ENCODE results near the gene SLC37A1.

The SLC37A1 gene

DNA sequence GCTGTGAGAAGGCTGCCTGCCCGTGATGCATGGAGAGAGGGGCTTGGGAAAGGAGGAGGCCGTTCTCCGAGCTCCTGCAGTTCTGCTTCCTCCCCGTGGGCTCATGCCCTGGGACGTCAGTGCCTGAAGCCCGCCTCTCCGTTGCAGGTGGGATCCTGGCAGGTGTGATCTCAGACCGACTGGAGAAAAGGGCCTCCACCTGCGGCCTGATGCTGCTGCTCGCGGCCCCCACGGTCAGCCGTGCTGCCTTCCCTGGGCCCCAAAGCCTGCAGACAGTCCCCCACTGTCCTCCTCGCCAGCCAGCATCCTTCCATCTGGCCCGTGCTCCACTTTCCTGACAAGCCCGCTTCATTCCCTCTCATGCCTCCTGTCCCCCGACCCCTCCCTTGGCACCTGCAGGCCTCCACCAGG lies 50.9 kb downstream of the SLC37A1 start:
- DNase-seq = no peak

DNA sequence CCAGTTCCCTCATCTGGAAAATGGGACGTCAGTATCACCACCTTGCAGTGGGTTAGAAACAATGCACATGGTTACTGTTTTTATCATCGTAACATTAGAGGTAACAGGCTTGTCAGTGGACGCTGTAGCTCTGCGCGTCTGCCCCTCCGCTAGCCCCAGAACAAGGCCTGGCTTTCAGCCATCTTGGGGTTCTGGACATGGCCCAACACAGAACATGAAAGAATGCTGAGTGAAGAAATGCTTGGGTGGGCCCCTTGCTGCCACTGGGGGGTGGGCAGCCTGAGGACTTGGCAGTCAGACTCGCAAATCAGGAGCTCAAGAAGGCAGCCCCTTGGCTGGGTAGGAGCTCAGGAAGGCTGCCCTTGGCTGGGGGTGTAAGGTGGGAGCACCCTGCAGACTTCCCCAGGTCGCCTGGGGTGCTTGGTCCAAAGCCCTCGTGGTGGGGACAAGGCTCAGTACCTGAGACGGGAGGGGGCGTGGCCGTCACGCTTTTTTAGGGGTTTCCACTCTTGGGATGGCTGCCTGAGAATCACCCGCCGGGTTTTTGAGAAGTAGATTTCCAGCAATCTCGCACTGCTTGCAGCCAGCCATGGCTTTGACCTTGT lies 51.7 kb downstream of the SLC37A1 start:
- DNase-seq = no peak

DNA sequence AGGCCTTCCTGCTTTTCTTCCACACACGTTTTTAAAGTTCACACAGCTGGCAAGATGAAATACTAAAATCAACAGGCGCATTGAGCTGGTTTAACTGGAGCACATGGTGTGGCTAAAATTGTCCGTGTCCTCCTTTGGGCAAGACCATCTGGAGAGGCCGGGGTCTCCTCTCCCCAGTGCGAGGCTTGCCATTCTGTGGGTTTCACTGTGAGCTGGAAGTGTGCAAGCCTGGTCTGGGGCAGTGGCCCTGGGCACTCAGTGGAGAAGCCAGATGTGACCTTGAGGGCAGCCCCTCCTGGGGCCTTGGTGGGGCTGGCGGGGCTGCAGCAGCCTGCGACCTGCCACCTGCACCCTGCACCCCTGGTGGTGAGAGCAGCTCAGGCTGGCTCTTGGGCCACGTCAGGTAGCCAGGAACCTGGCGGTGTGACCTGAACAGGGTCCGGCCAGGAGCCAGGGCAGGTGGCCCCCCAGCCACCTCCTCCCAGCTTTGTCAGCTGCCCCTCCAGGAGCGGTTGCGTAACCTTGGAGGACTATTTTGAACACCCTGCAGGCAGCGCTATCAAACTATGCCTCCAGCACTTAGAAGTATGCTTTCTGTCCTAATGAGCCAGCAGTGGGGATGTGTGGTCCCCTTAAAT lies 52.4 kb downstream of the SLC37A1 start:
- DNase-seq = no peak

DNA sequence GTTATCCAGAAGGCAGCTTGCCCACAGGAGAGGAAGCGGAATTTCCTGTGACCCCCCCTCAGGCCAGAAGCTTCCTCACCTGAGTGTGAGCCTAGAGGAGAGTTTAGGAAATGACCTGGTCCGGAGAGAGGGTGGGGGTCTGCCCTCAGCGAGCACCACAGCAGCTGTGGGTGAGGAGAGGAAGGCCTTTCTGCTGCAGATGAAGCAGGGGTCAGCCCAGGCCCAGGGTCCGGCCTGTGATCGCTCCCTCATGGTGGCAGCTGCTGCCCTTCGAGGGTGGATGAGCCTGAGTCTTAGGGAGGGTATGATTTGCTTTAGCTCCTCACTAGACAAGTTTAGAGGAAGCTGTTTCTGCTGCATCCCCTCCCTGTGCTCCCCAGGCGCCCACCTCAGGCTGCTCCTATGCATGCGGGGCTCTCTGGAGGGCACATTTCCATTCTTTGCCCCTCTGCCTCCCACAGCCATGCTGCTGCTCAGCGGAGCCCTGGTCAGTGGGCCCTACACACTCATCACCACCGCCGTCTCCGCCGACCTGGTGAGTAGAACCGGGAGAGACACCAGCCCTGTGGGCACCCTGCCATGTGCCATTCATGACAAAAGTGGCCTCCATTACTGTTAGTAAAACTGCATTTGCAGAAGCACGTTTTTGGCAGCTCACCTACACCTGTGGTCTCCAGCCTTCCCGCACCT lies 53.0 kb downstream of the SLC37A1 start:
- DNase-seq = no peak

DNA sequence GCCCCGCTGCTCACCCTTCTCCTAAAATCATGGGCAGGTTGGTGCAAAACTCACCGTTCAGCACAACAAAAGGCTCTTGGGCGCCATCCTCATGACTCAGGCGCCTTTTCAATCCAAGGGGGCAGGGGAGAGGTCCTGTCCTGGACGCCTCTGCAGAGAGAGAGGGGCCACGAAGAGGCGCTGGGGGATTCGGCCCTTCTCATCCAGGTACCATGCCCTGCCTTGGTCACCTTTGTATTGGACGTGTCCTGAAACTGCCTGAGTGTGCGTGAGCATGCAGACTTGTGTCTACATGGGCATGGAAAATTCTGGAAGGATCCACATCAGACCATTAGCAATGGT lies 53.5 kb downstream of the SLC37A1 start:
- no peak for DNase-seq

DNA sequence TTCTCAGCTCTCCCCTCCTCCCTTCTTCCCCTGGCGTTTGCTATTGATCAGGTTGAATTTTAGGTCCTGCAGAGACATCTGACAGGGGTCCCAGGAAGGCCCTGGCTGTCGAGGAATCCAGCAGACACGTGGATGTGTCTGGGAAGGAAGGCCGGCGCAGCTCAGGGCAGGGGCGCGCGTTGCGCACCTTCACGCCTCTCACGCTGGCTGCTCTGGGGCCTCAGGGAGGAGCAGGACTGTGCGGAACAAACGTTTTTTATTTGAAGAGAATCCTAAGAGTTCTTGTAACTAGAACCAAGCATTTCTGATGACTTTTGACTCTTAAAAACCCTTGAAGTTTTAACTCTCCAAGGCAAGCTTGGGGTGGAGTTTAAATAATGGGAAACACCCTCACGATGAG lies 54.2 kb downstream of the SLC37A1 start:
- no peak for DNase-seq

DNA sequence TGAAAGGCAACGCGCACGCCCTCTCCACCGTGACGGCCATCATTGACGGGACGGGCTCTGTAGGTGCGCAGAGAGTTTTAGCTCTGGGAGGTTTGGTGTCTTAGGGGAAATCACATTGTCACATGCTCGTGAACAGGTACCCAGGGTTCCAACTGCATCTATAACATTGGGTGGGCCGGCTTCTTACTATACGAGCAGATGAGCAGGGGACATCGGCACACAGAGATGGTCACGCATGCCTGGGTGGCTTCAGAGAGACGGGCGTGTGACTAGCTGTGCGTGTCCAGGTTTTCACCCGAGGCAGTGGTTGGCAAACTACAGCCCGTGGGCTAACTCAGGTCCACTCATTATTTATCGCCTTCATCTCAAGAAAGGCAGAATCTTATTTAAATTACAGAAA lies 54.7 kb downstream of the SLC37A1 start:
- no peak for DNase-seq

DNA sequence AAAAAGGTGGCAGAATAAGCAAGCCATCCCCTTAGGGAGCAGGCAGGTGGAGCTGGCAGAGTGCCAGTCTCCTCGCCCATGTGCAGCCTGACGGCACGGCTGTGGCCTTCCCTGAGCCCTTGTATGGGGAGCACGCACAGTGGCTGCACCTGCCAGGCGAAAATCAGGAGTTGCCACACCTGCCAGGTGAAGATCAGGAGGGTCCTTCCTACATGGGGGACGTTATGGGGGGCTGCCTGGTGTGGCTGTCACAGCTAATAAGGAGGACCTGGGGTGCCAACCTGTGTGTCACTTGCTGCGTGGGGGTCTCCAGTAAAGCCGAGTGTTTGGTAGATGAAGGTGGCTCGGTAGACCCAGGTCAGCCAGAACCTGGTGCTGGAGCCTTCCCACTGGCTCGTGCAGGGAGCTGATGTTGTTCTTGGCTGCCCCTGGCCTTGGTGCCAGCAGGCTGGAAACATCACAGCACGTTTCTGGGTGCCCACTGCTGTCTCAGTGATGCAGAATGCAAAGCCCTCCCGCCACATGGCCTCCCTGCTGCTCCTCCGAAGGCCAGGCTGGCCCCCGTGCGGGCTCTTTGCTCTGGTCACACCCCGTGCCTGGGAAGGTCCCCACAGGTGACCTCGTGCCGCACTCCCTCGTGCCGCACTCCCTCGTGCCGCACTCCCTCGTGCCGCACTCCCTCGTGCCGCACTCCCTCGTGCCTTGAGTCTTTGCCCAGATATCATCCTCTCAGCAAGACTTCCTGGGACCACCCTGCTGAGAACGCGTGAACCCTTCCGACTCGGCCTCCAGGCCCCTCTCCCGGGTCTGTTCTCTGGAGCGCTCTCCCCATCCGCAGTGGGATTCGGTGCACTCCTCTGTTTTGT lies 55.4 kb downstream of the SLC37A1 start:
- no peak for DNase-seq

DNA sequence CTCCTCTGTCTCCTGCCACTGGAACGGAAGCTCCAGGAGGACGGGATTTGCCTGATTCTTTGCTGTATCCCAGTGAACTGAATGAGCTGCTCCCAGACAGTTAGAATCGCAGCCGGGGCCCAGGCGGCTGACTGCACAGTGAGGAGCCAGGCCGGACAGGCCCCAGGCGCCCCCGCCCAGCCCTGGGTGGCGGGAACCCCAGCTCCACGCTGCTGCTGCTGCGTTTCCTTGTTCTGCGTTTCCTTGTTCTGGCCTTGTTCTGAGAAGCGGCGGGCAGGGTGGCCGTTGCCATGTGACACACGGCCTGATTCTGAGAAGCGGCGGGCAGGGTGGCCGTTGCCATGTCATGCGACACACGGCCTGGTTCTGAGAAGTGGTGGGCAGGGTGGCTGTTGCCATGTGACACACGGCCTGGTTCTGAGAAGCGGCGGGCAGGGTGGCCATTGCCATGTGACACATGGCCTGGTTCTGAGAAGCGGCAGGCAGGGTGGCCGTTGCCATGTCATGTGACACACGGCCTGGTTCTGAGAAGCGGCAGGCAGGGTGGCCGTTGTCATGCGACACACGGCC lies 56.2 kb downstream of the SLC37A1 start:
- no peak for DNase-seq

DNA sequence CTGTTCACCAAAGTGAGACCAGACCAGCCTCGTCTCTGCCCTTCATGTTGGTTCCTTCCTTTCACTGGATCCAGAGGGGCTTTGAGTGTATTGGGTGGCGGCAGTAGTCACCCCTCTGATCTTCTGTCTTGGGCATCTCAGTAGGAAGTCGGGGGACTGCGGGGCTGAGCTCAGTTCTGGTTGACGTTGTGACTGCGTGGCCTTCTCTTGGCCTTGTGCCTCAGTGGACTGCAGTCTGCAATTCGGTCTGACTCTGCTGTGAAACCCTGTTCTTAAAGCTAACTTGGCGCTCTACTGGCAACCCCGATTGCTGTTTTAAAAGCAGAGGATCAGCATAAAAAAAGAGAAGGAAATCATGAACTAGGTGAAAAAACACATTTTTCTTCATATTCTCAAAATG lies 56.7 kb downstream of the SLC37A1 start:
- no peak for DNase-seq

DNA sequence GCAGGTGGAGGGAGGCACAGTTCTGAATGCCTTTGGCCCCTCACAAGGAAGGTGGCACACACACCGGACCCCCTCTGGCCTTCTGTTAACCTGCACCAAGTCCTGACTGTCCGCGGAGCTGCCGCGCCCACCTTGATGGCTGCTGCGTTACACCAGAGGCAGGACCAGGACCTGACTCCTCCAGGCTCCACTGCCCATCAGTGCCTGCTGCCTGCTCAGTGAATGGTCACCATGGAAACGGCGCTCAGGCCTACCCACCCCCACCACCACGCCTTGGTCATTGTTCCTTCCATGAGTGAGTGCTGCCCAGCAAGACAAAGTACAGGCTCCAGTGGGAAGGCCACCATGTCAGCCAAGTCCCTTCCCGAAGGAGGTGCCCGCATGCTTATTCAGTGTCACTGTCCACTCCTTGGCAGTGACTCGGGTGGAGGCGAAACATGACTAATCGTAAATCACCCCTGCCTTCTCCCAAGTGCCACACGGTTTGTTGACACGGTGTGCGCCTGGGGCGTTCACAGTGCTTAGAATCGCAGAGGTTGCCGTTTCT lies 57.3 kb downstream of the SLC37A1 start:
- DNase-seq = no peak

DNA sequence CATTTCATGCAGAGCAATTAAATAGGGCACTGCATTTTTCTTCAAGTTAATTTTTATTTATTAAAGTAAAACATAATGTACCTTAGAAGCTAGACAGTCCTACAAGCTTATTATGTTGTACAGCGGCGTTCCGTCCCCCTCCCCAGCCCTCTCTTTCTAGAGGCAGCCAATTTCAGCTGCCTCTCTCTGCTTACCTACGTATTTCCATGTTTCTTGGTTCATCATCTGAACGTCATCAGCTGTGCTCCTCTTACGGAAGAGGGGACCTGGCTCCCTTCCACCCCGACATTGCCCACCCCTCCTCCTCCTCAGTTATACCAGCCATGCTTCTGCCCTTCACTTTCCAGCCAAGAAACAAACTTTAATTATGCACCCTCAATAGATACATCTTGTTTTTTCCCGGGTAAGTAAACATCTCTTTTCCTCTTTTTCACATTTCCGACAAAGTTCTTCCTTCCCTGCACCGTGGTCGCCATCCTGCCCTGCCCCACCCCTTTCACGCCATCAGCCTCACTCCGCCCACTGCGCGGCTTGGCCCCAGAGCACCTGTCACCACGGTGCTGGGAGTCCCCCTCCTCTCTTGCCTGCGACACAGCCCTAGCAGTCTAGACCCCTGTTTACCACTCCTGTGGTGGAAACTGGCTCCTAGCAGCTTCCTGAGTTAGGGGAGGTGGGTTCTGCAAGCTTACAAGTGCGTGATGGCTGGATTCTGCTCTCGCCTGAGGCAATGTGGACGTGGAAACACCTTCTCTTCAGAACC lies 57.9 kb downstream of the SLC37A1 start:
- no peak for DNase-seq

DNA sequence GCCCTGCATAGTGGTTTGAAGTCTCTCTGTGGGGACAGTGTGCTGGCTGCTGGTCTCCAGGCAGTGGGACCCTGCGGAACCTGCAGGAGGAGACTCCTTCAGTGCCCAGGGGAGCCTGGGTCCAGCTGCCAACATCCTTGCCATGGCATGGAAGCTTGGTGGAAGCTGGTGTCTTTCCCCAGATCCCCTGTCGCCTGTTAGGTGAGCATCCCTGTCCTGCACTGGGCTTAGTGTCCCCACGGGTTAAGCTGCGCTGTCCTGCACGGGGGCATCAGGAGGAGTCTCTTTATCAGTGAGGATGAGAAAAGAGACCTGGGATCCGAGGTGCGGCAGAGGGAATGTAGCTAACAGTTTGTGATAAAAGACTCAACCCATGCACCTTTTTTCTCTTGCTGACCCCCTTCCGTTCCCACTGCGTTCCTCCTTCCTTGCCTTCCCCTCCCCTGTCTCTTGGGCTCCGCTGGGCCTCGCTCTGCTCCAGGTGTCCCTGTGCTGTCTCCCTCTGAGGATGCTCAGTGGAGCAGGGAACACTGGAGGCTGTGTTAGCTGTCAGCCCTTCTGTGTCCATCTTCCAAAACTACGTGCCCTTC lies 59.3 kb downstream of the SLC37A1 start:
- no peak for DNase-seq

DNA sequence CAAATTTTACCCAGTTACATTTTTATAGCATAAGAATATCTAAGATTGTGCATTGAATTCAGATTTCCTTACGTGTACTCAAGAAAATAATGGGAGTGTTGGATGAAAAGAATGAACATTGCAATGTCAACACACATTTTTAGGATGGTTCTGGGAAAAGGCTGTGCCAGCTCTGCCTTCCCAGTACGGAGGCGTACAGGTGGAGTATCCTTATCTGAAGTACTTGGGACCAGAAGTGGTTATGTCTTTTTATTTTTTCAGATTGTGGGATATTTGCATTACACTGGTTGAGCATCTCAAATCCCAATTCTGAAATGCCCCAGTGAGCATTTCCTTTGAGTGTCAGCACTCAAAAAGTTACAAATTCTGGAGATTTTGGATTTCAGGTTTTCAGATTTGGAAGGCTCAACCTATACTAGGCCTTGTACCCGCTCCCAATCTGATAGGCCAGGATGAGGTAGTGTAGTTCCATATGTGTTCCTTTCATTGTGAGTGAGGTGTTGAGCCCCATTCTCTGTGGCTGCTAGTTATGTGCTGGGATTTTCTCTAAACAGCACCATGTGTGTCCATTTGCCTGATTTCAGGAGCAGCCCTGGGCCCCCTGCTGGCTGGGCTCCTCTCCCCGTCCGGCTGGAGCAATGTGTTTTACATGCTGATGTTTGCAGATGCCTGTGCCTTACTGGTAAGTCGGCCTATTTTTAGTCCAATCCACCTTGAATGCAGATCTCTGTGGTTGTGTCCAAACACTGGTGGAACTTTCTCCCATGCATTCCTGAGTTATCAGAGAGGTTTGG lies 60.8 kb downstream of the SLC37A1 start:
- no peak for DNase-seq

DNA sequence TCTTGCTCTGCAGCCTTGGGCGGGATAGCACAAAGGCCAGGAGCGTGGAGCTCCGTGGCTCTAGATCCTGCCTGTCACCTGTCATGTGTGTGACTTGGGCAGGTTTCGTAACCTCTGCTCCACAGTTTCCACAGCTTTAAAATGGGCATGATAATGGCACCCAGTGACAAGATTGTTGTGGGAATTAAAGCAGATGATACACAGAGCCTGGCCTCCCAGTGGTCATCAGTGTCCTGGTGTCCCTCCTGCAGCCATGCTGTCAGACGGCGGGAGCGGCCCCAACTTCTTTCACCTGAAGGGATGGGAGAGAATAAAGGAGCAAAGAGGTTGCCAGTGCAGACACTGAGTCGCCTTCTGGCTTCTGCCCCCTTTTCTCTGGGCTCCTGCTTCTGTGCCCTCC lies 61.5 kb downstream of the SLC37A1 start:
- no peak for DNase-seq

DNA sequence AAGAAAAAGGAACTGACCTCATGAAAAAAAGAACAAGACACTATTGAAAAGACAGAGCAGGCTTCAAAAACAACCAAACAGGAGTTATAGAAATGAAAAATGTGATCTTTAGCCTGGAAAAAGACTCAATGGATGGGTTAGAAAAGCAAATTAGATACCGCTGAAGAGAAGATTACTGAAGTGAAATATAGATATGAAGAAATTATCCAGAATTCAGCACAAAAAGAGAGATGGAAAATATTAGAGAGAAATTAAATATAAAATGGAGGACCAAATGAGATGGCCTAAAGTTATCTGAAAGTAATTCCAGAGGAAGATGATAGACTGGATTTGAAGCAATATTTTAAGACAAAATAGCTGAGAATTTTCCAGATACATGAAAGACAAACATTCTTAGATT lies 63.0 kb downstream of the SLC37A1 start:
- DNase-seq = no peak

DNA sequence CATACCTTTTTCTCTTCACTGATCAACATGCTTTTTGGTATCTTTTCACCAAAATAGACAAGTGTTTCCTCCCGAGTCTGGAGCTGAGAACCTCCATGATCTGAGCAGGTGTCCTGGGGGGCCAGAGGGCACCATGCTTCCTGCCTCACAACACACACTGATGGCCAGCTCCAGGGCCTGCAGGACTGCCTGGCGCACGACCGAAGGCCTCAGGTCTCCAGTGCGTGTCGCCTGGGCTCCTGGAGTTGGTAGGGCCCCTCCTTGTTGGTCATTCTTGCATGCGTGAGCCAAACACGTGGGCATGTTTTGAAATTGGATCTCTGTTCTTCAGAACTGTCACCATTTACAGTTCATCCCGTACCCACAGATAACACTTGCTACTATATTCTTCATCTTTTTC lies 64.4 kb downstream of the SLC37A1 start:
- no peak for DNase-seq

DNA sequence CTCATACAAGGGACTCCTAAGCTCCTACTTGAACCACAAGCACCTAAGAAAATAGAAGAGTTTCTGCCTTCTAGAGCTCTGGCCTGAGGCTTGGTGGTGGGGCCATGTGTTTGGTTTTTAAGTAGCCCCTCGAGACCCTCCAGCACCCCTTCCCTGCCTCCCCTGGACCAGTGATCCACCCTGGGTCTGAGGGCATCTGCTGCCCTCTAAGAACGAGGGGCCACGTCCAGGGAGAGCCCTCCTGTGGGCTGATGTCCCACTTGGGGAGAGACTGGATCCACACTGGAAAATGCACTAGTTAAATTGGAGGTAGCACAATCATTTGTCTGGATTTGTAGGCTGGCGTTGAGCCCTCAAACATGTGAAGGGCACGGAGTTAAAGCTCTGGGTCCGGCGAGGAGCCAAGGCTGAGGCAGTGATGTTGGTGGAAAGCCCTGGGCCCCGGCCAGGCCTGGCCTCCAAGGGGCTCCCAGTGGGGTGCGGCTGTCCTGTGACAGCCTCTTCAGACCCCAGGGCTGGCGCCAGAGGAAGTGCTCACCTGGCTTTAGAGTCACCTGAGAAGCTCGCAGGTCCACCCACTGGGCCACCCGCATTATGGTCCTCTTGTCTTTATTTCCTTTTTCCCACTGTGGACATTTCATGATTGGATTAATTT lies 65.2 kb downstream of the SLC37A1 start:
- DNase-seq = no peak

DNA sequence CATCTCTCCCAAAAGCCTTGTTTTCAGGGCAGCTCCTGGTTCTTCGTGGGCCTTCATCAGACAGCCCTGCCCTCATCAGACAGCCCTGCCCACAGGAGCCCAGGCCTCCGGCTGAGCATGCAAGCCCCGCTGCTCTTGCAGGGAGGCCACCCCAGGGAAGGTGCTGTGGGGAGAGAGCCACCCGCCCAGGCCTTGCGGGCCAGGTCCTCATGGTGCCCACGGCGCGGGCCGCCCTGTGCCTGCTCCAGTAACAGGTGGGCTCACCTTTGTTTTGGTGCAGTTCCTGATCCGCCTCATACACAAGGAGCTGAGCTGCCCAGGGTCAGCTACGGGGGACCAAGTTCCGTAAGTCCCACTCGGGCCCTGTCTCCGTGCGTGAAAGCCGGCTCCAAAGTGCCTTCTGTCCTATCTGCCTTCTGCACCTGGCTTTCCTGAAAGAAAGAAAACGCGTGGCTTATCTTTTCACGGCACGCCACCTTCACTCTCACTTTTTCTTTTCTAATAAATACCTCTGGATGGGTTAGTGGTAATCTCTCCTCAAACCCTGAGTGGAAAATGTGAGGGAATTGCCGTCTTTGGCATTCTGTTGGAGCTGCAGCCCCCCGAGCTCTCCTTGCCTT lies 65.9 kb downstream of the SLC37A1 start:
- no peak for DNase-seq

Measured in suppressor macrophage treated with lipopolysaccharide for 4 hours (primary cell).